Smooth muscle cell of bladder (primary cell): Measurements from ENCODE around the gene GAS6. TPM values are rescaled to one million over a fixed set of nuclear protein-coding genes. Genes with fewer than 3 reads are reported as not detected.

ENCODE experiments used
- total RNA-seq: library from RNA; depleted of rRNA; stranded (reverse); fragments of >200 nt; gene quantifications from 2 replicates; pipeline ENCODE4 v1.2.3, GENCODE V29; 2014

Gene GAS6
- 122 and 125 TPM in 2 replicates for total RNA-seq

GRCh38 chr13:113863524-113864272 is at the start of gene GAS6:
GAS6 (minus strand) TSS chr13:113864076; CDS start chr13:113863920, 156 bp downstream.

Other genes with a start within 250 kb of the GAS6 start
- not detected in 2 replicates for gene ATP4B, start 205.9 kb downstream of the GAS6 start, total RNA-seq
- under 0.01 TPM in 1 of 2 replicates, not detected in the other for gene GRK1, start 196.9 kb downstream of the GAS6 start, total RNA-seq
- 0.71 and 1.4 TPM in 2 replicates for gene TMEM255B, start 104.8 kb downstream of the GAS6 start, total RNA-seq
- 0.28 TPM in 2 replicates for gene C13orf46, start 110.0 kb upstream of the GAS6 start, total RNA-seq